Activated T-cell treated with anti-CD3 and anti-CD28 coated beads, Interleukin-2, amount 50 U/mL, for 4 hours (primary cell): Measurements from ENCODE around the gene ARFGEF2. TPM values are rescaled to one million over a fixed set of nuclear protein-coding genes. Genes with fewer than 3 reads are reported as not detected.
"Not testable (repeated sequence)": the region's sequence is repeated elsewhere in the genome, so short reads cannot be mapped to it uniquely, and the experiment has no call there.

Experiments used
- ATAC-seq, 2 donors: fragments of 200-7000 bp; cut with Tn5 transposase; one replicate each; pipeline ENCODE4 v1.10.0; 2021
- DNase-seq: peaks from one replicate; pipeline ENCODE4 v3.0.0-alpha.2; 2020
- H3K27me3 Mint-ChIP-seq: one replicate; pipeline ENCODE4 v1.8.0; 2021; ENCODE audit warnings: low read depth, mixed read lengths
- H3K36me3 Mint-ChIP-seq: one replicate; pipeline ENCODE4 v1.8.0; 2022; ENCODE audit warnings: mixed read lengths; ENCODE audit not compliant: insufficient read depth
- H3K4me1 Mint-ChIP-seq: one replicate; pipeline ENCODE4 v1.8.0; 2021; ENCODE audit warnings: low read depth, mixed read lengths
- H3K4me3 Mint-ChIP-seq: one replicate; pipeline ENCODE4 v1.8.0; 2021; ENCODE audit warnings: mild to moderate bottlenecking, moderate library complexity, mixed read lengths
- H3K9me3 Mint-ChIP-seq: one replicate; pipeline ENCODE4 v1.8.0; 2021; ENCODE audit warnings: mixed read lengths
- total RNA-seq, 3 donors: library from RNA; stranded (reverse); gene quantifications; one replicate each; pipeline ENCODE4 v1.2.1, GENCODE V29; 2021

Gene ARFGEF2
- total RNA-seq: 10 to 100 TPM; 27.8 to 31.6 (median 28.3) TPM

GRCh38 chr20:48921168-48921882 lies at the start of gene ARFGEF2:
ARFGEF2 (plus strand) TSS chr20:48921711; CDS start chr20:48921890, 179 bp downstream.
- peak; percentile 89 for DNase-seq
- H3K36me3 Mint-ChIP-seq: no peaks in the 10 kb centered on the region

GRCh38 chr20:48875233-48875913 lies 46.1 kb upstream of the ARFGEF2 start:
- H3K9me3 Mint-ChIP-seq: no peaks in the 10 kb centered on the region
- no peaks in the 10 kb centered on the region for H3K27me3 Mint-ChIP-seq
- peaks cover 13% of the 10 kb centered on the region for H3K4me1 Mint-ChIP-seq
- H3K4me3 Mint-ChIP-seq: no peak overlapping the region
- no peaks in the 10 kb centered on the region for H3K36me3 Mint-ChIP-seq
- ATAC-seq (no peak), DNase-seq (no peak)

More at GRCh38 chr20:48921168-48921882, at the start of gene ARFGEF2:
- H3K27me3 Mint-ChIP-seq: no peaks in the 10 kb centered on the region
- peak; percentile 92 to 95 for ATAC-seq
- H3K4me1 Mint-ChIP-seq: peaks cover 46% of the 10 kb centered on the region
- peak within 1 kb of the TSS; percentile 98 for H3K4me3 Mint-ChIP-seq
- no peaks in the 10 kb centered on the region for H3K9me3 Mint-ChIP-seq

- H3K36me3 Mint-ChIP-seq: no peaks in the 10 kb centered on the region
- no peak for ATAC-seq
Observed at GRCh38 chr20:48875914-48876240, 45.6 kb upstream of the ARFGEF2 start.

GRCh38 chr20:48877304-48877703 lies 44.2 kb upstream of the ARFGEF2 start:
- Mint-ChIP-seq H3K36me3 (no peaks in the 10 kb centered on the region), H3K9me3 (no peaks in the 10 kb centered on the region), H3K27me3 (no peaks in the 10 kb centered on the region), H3K4me1 (peaks cover 11% of the 10 kb centered on the region), H3K4me3 (no peak overlapping the region)
- no peak for DNase-seq
- no peak for ATAC-seq

More at GRCh38 chr20:48875914-48876240, 45.6 kb upstream of the ARFGEF2 start:
- no peaks in the 10 kb centered on the region for H3K27me3 Mint-ChIP-seq
- H3K4me1 Mint-ChIP-seq: peaks cover 13% of the 10 kb centered on the region
- no peaks in the 10 kb centered on the region for H3K9me3 Mint-ChIP-seq
- H3K4me3 Mint-ChIP-seq: no peak overlapping the region
- DNase-seq: no peak

- Mint-ChIP-seq H3K27me3 (no peaks in the 10 kb centered on the region), H3K36me3 (no peaks in the 10 kb centered on the region), H3K9me3 (no peaks in the 10 kb centered on the region), H3K4me1 (peaks cover 5% of the 10 kb centered on the region), H3K4me3 (no peak overlapping the region)
- no peak for ATAC-seq
- DNase-seq: no peak
Observed at GRCh38 chr20:48878534-48879248, 42.8 kb upstream of the ARFGEF2 start.

- no peaks in the 10 kb centered on the region for H3K9me3 Mint-ChIP-seq
- no peak for ATAC-seq
Observed at GRCh38 chr20:48879612-48880245, 41.8 kb upstream of the ARFGEF2 start.

GRCh38 chr20:48880331-48880730 lies 41.2 kb upstream of the ARFGEF2 start:
- Mint-ChIP-seq H3K36me3 (no peaks in the 10 kb centered on the region), H3K9me3 (no peaks in the 10 kb centered on the region), H3K4me3 (no peak overlapping the region), H3K4me1 (peaks cover 3% of the 10 kb centered on the region), H3K27me3 (no peaks in the 10 kb centered on the region)
- ATAC-seq: no peak
- no peak for DNase-seq

More at GRCh38 chr20:48879612-48880245, 41.8 kb upstream of the ARFGEF2 start:
- H3K4me1 Mint-ChIP-seq: peaks cover 3% of the 10 kb centered on the region
- no peak overlapping the region for H3K4me3 Mint-ChIP-seq
- no peaks in the 10 kb centered on the region for H3K36me3 Mint-ChIP-seq
- H3K27me3 Mint-ChIP-seq: no peaks in the 10 kb centered on the region
- no peak for DNase-seq

GRCh38 chr20:48880981-48881657 lies 40.4 kb upstream of the ARFGEF2 start:
- DNase-seq (no peak), ATAC-seq (no peak)
- no peaks in the 10 kb centered on the region for H3K4me1 Mint-ChIP-seq
- H3K36me3 Mint-ChIP-seq: no peaks in the 10 kb centered on the region
- H3K9me3 Mint-ChIP-seq: no peaks in the 10 kb centered on the region
- H3K4me3 Mint-ChIP-seq: no peak overlapping the region
- H3K27me3 Mint-ChIP-seq: no peaks in the 10 kb centered on the region

GRCh38 chr20:48885237-48885636 lies 36.3 kb upstream of the ARFGEF2 start:
- Mint-ChIP-seq H3K9me3 (no peaks in the 10 kb centered on the region), H3K36me3 (no peaks in the 10 kb centered on the region)

GRCh38 chr20:48886194-48886593 lies 35.3 kb upstream of the ARFGEF2 start:
- Mint-ChIP-seq H3K27me3 (peaks cover 5% of the 10 kb centered on the region), H3K36me3 (no peaks in the 10 kb centered on the region), H3K9me3 (no peaks in the 10 kb centered on the region), H3K4me1 (no peaks in the 10 kb centered on the region), H3K4me3 (no peak overlapping the region)
- ATAC-seq (no peak), DNase-seq (no peak)

More at GRCh38 chr20:48885237-48885636, 36.3 kb upstream of the ARFGEF2 start:
- ATAC-seq (no peak), DNase-seq (no peak)
- H3K4me3 Mint-ChIP-seq: no peak overlapping the region
- no peaks in the 10 kb centered on the region for H3K4me1 Mint-ChIP-seq
- peaks cover 3% of the 10 kb centered on the region for H3K27me3 Mint-ChIP-seq

- Mint-ChIP-seq H3K4me3 (no peak overlapping the region), H3K27me3 (peaks cover 5% of the 10 kb centered on the region), H3K4me1 (no peaks in the 10 kb centered on the region), H3K9me3 (no peaks in the 10 kb centered on the region), H3K36me3 (no peaks in the 10 kb centered on the region)
- DNase-seq (no peak), ATAC-seq (no peak)
Observed at GRCh38 chr20:48886811-48887210, 34.7 kb upstream of the ARFGEF2 start.

- H3K4me3 Mint-ChIP-seq, H3K36me3 Mint-ChIP-seq, H3K27me3 Mint-ChIP-seq, H3K4me1 Mint-ChIP-seq, ATAC-seq, H3K9me3 Mint-ChIP-seq, DNase-seq: not testable (repeated sequence)
Observed at GRCh38 chr20:48888517-48888916, 33.0 kb upstream of the ARFGEF2 start.

GRCh38 chr20:48889140-48889790 lies 32.2 kb upstream of the ARFGEF2 start:
- no peaks in the 10 kb centered on the region for H3K9me3 Mint-ChIP-seq
- no peaks in the 10 kb centered on the region for H3K36me3 Mint-ChIP-seq
- ATAC-seq (no peak), DNase-seq (no peak)
- H3K27me3 Mint-ChIP-seq: peaks cover 5% of the 10 kb centered on the region
- H3K4me1 Mint-ChIP-seq: no peaks in the 10 kb centered on the region
- no peak overlapping the region for H3K4me3 Mint-ChIP-seq
